ENCODE measurements around the gene MEGF11.

GRCh38 chr15:66302489-66303278, 49.1 kb upstream of the MEGF11 start:
- TF ChIP-seq CTCF (IDR thresholded peaks at IDR 0.05 in 8 of 11, conservative IDR thresholded peaks at IDR 0.05 in 3 of 11) (no peak), POLR2A (IDR thresholded peaks at IDR 0.05) (no peak), POLR2AphosphoS5 (IDR thresholded peaks at IDR 0.05) (no peak)
